Stimulated activated CD8-positive, alpha-beta memory T cell treated with anti-CD3 and anti-CD28 coated beads, Interleukin-12 subunit alpha, Interleukin-12 subunit beta, amount 100 ng/mL, for 4 hours (primary cell): ENCODE results near the gene C2orf76.
"Not testable (repeated sequence)": the region's sequence is repeated elsewhere in the genome, so short reads cannot be mapped to it uniquely, and the experiment has no call there.

Source experiments
- DNase-seq: peaks from one replicate; pipeline ENCODE4 v3.0.0-alpha.2; 2020; ENCODE audit warnings: low read depth

C2orf76 gene

DNA sequence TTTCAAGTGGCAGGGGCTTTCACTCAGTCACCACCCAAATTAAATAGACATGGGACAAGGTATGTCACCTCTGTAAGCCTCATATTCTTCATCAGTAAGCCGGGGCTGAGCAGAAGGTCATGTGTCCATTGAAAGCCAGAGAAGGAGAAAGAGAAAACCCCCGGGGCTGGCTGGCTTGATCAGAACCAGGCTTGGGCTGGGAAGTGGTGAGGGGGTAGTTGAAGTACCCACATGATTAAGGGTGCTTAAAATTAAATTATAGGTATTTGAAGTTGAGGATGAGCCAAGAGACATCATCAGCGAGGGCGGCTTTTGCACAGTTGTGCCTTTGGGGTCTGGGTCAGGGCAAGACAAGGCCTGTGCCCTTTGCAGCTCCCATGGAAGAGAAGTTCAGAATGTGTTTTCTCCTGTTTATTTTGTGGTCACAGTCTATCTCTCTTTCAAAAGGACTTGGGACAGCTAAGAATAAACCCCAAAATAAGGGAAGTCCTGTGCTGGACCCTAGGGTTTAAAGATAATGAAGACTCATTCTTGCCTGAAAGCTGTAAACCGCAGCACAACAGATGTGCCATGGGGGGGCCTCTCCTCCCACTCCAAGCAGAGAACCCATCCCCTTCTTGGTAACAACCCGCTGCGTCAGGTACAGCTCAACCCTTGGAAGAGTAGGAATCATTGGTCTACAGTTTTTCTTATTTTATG is 10.8 kb upstream of the C2orf76 start:
- DNase-seq, result no peak

GRCh38 chr2:119376810-119377209 is 10.2 kb upstream of the C2orf76 start:
- no peak for DNase-seq

DNA sequence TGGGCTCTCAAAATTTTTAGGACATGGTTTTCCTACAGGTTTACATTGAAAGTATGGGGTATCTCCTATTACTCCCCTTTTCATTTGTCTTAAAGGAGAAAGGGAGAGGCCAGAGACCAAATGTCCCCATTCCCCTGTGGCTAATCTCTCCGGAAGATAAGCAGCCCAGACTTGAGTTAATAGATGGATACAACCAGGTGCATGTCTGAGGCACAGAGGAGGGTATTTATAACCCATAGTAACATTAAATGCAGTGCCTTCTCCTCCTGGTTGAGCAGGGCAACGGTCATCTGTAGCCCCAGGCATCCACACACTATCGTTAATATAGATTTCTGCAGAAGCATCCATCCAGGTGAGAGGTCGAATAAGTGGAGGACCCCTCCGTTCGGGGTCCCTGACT is 9.8 kb upstream of the C2orf76 start:
- DNase-seq, result not testable (repeated sequence)

- not testable (repeated sequence) for DNase-seq
These were observed 7.5 kb upstream of the C2orf76 start for GRCh38 chr2:119373907-119374745.

DNA sequence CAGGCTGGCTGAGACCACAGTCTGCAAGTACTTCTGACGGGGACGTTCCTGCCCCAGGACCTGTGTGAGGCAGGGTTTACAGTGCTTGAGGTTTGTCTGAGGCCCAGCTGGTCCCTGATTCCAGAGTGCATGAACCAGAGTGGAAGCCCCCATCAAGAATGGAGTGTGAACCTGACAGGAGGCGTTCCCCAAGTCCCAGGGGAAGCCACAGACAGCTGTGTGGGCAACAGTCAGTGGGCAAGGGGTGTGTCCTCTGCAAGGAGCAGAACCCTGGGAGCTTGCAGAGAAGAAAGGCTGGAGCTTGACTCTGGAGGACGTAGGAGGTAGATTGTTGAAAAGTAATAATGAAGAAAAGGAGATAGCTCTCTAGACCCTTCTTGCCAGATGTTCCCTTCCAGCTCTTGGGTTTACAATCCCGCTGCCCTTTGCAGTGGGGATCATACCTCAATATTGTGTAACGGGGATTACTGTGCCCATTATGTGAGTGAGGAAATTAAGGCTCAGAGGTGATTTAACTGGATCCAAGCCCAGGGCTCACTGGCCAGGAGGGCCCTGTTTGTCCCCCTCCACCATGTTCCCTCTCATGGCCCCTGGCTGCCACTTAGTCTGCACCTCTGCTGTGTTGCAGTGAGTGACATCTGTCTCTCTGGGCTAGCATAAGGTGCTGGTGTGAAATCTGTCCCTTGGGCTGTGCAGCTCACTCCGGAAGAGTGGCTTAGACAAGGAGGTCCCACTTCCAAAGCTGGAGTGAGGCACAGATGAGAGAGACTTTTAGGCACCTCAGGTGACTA is 6.3 kb upstream of the C2orf76 start:
- no peak for DNase-seq

DNA sequence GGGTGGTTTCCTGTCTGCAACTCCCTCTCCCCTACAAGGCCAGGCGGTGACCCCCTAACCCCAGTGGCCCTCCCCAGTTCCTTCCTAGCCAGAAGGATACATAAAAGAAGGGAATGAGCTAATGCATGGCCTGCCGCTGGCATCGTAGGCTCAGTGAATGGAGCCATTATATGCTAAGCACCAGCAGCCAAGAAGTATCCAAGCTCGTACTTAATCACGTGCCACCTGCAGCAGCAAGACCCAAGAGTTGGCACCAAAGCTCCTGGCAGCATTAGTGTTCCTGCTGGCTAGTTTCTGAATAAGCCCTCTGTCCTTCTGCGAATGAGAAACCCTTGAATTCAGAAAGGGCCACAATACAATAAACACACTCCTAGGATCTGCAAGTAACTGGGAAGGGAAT is 4.5 kb upstream of the C2orf76 start:
- no peak for DNase-seq

- DNase-seq, result no peak
These were observed 3.2 kb upstream of the C2orf76 start for GRCh38 chr2:119369845-119370244.

DNA sequence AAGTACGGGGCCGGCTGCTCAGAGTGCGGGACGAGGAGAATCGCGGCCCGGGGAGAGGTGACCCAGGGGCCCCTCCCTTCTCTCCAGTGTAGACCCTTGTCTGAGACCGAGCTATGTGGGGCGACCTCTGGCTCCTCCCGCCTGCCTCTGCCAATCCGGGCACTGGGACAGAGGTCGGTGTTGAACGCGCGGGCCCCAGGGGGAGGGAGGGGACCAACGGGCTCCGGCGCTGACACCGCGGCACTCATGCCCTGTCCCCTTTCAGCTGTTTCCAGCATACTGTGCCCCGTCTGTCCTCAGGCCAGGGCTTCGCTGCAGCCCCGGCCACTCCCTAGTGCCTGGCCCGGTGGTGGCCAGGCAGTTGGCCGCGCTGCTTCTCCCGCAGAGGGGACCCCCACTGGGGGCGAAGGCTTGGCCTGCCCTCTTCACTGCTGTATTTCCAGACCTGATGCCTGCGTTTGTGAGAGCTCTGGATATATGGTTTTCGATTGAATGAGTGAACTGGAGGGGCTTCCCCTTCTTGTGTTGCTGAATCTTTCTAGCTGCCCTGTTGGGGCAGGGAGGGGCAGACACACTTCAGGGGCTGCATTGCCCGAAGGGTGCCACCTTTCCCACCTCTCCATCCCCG is 952 bp upstream of the C2orf76 start:
- peak; percentile 10 for DNase-seq

- DNase-seq, result no peak
These were observed 429 bp downstream of the C2orf76 start for GRCh38 chr2:119366161-119366648.

- DNase-seq, result no peak
These were observed 1.2 kb downstream of the C2orf76 start for GRCh38 chr2:119365436-119365835.

GRCh38 chr2:119364798-119365197 is 1.8 kb downstream of the C2orf76 start:
- DNase-seq, result no peak

DNA sequence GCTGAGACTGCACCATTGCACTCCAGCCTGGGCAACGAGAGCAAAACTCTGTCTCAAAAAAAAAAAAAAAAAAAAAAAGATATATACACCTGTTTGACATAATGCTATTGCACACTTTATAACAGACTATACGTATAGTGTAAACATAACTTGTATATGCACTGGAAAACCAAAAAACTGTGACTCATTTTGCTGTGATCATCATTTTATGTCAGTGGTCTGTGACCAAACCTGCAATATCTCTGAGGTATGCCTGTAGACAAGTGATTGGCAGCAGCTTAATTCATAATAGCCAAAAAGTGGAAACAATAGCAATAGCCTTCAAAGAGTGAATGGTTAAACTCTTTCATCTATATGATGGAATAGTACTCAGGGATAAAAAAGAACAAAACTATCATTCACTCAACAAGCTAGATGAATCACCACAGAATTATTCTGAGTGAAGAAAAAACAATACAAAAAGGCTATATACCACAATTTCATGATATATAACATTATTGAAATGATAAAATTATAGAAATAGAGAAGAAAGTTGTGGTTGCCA is 6.1 kb downstream of the C2orf76 start:
- no peak for DNase-seq

DNA sequence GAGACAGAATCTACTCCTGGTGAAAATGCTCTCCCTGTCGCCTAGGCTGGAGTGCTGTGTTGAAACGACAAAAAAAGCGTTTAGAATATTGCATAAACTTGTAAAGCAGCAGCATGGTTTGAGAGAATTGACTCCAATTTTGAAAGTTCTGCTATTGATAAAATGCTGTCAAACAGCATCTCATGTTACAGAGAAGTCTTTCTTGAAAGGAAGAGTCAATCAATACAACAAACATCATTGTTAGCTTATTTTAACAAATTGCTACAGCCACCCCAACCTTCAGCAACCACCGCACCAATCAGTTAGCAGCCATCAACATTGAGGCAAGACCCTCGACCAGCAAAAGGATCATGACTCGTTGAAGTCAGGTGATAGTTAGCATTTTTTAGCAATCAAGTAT is 6.9 kb downstream of the C2orf76 start:
- no peak for DNase-seq

GRCh38 chr2:119354860-119355259 is 11.8 kb downstream of the C2orf76 start:
- no peak for DNase-seq

DNA sequence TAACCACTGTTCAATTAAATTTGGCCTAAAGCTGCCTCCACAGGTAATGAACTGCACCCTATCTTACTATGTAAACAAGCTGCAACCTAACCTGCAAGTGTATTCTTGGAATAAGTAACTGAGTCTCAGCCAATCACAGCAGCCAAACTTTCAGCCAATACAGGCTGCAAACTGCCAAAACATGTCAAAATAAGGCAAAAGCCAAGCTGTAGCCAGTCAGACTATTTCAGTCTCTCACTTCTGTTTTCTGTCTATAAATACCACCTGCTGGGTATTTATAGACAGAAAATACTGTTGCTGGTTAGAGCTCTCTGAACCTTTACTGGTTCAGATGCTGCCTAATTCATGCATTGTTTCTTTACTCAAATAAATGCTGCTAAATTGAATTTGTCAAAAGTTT is 14.3 kb downstream of the C2orf76 start:
- no peak for DNase-seq

- DNase-seq, result no peak
These were observed 16.2 kb downstream of the C2orf76 start for GRCh38 chr2:119350311-119350998.

GRCh38 chr2:119349289-119349688 is 17.3 kb downstream of the C2orf76 start:
- no peak for DNase-seq

GRCh38 chr2:119341684-119342083 is 24.9 kb downstream of the C2orf76 start:
- DNase-seq, result no peak

- no peak for DNase-seq
These were observed 27.1 kb downstream of the C2orf76 start for GRCh38 chr2:119339562-119339923.

- DNase-seq, result peak; percentile 33
These were observed 27.6 kb downstream of the C2orf76 start for GRCh38 chr2:119338826-119339561.
